Measurements from ENCODE around the gene SOWAHC. TPM values are rescaled to one million over a fixed set of nuclear protein-coding genes. Genes with fewer than 3 reads are reported as not detected.

SOWAHC gene
- total RNA-seq, 1 donor from 2014 or later: 9.2 TPM

DNA sequence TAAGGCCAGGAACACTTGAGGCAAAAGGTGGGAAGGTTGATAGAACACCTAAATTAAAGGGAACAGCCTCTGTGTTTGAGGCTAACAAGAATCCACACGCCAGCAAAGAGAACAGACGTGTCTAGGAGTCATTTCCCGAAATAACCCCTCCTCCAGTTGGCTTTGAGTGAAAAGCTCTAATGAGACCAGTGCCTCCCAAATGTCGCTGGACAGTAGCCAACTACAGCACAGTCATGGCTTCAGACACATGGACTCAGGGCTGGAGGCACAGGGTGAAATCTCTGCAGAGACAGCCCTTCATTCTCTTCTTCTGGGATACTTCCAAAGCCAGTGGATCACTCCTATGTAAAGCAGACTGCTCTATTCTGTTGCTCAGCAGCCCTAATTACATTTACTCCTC is 49.6 kb downstream of the SOWAHC start:
- no peak overlapping the region for H3K4me3 ChIP-seq (ENCODE audit: low read depth, low read length)
- DNase-seq (ENCODE audit: low read depth): no peak
- TF ChIP-seq, protein P1, sequence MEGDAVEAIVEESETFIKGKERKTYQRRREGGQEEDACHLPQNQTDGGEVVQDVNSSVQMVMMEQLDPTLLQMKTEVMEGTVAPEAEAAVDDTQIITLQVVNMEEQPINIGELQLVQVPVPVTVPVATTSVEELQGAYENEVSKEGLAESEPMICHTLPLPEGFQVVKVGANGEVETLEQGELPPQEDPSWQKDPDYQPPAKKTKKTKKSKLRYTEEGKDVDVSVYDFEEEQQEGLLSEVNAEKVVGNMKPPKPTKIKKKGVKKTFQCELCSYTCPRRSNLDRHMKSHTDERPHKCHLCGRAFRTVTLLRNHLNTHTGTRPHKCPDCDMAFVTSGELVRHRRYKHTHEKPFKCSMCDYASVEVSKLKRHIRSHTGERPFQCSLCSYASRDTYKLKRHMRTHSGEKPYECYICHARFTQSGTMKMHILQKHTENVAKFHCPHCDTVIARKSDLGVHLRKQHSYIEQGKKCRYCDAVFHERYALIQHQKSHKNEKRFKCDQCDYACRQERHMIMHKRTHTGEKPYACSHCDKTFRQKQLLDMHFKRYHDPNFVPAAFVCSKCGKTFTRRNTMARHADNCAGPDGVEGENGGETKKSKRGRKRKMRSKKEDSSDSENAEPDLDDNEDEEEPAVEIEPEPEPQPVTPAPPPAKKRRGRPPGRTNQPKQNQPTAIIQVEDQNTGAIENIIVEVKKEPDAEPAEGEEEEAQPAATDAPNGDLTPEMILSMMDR (conservative IDR thresholded peaks at IDR 0.05; ENCODE audit: low read depth, low read length): no peak

DNA sequence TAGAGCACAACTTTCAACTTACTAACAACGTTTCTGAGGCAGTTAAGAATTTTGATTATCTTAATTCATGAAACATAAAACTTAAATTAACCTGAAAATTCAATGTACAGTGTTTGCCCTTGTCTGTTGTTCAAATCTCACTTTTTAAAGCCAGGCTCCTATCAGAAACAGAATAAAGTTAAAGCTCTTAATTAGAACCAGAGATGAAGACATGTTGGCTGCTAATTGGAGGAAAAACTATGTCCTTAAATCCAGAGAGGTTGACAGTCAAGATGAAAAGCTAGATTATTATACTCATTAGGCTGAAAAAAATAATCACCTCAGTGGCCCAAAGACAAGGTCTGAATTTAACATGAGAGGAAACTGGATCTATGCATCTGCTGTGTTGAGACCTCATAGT is 52.3 kb downstream of the SOWAHC start:
- no peak for DNase-seq (ENCODE audit: low read depth)
- TF ChIP-seq, protein P1 (conservative IDR thresholded peaks at IDR 0.05; ENCODE audit: low read depth, low read length): no peak
- H3K4me3 ChIP-seq (ENCODE audit: low read depth, low read length): no peak overlapping the region

Other genes starting within 250 kb of the SOWAHC start
- 64.0 and 80.6 TPM in 2 replicates for gene SEPTIN10, start 398 bp upstream of the SOWAHC start, total RNA-seq
- gene RGPD5, start 179.9 kb downstream of the SOWAHC start, total RNA-seq: 7.6 and 7.7 TPM in 2 replicates

Data from epithelial cell of proximal tubule (primary cell).